ENCODE data around the gene GSKIP. TPM values are rescaled to one million over a fixed set of nuclear protein-coding genes. Genes with fewer than 3 reads are reported as not detected.

Gene GSKIP
- total RNA-seq, 4 donors from 2014 or later: 11.5 to 33.0 (median 15.7) TPM

- H3K27me3 ChIP-seq: no peaks in the 10 kb centered on the region
- DNase-seq: no peak
- no peaks in the 10 kb centered on the region for H3K4me1 ChIP-seq
- no peaks in the 10 kb centered on the region for H3K36me3 ChIP-seq
- H3K4me3 ChIP-seq: no peak overlapping the region
- no peak for TF ChIP-seq POLR2A (IDR thresholded peaks at IDR 0.05)
- TF ChIP-seq CTCF (IDR thresholded peaks at IDR 0.05): no peak
- H3K9me3 ChIP-seq: no peaks in the 10 kb centered on the region
- H3K27ac ChIP-seq: no peak overlapping the region
- intact Hi-C loops (cut with DNase I; ENCODE audit: low total_unique reads): no loop called here
Observed at GRCh38 chr14:96394047-96394815, 30.9 kb downstream of the GSKIP start.

GRCh38 chr14:96398432-96398831, 35.1 kb downstream of the GSKIP start:
- H3K4me1 ChIP-seq: no peaks in the 10 kb centered on the region
- no peaks in the 10 kb centered on the region for H3K9me3 ChIP-seq
- no peak overlapping the region for H3K27ac ChIP-seq
- no peaks in the 10 kb centered on the region for H3K36me3 ChIP-seq
- TF ChIP-seq CTCF (IDR thresholded peaks at IDR 0.05) (no peak), POLR2A (IDR thresholded peaks at IDR 0.05) (no peak)
- H3K4me3 ChIP-seq: no peak overlapping the region
- DNase-seq: no peak
- intact Hi-C loops (cut with DNase I; ENCODE audit: low total_unique reads): no loop called here
- no peaks in the 10 kb centered on the region for H3K27me3 ChIP-seq

GRCh38 chr14:96398921-96399320, 35.6 kb downstream of the GSKIP start:
- Histone ChIP-seq H3K9me3 (no peaks in the 10 kb centered on the region), H3K4me3 (no peak overlapping the region), H3K36me3 (no peaks in the 10 kb centered on the region), H3K4me1 (no peaks in the 10 kb centered on the region), H3K27ac (no peak overlapping the region), H3K27me3 (no peaks in the 10 kb centered on the region)
- TF ChIP-seq POLR2A (IDR thresholded peaks at IDR 0.05) (no peak), CTCF (IDR thresholded peaks at IDR 0.05) (no peak)
- intact Hi-C loops (cut with DNase I; ENCODE audit: low total_unique reads): no loop called here
- no peak for DNase-seq

GRCh38 chr14:96399405-96399804, 36.1 kb downstream of the GSKIP start:
- TF ChIP-seq CTCF (IDR thresholded peaks at IDR 0.05) (no peak), POLR2A (IDR thresholded peaks at IDR 0.05) (no peak)
- Histone ChIP-seq H3K27ac (no peak overlapping the region), H3K36me3 (no peaks in the 10 kb centered on the region), H3K4me3 (no peak overlapping the region), H3K27me3 (no peaks in the 10 kb centered on the region), H3K9me3 (no peaks in the 10 kb centered on the region), H3K4me1 (no peaks in the 10 kb centered on the region)
- DNase-seq: no peak
- intact Hi-C loops (cut with DNase I; ENCODE audit: low total_unique reads): no loop called here

- no peak overlapping the region for H3K4me3 ChIP-seq
Observed at GRCh38 chr14:96400495-96400894, 37.2 kb downstream of the GSKIP start.

More at GRCh38 chr14:96400495-96400894, 37.2 kb downstream of the GSKIP start:
- no peaks in the 10 kb centered on the region for H3K27me3 ChIP-seq
- no peaks in the 10 kb centered on the region for H3K9me3 ChIP-seq
- DNase-seq: no peak
- no peaks in the 10 kb centered on the region for H3K4me1 ChIP-seq
- TF ChIP-seq CTCF (IDR thresholded peaks at IDR 0.05) (no peak), POLR2A (IDR thresholded peaks at IDR 0.05) (no peak)
- intact Hi-C loops (cut with DNase I; ENCODE audit: low total_unique reads): no loop called here
- H3K27ac ChIP-seq: no peak overlapping the region
- no peaks in the 10 kb centered on the region for H3K36me3 ChIP-seq

Measured in uterus (tissue), 4 donors.